ENCODE measurements around the gene SAPCD2. TPM values are rescaled to one million over a fixed set of nuclear protein-coding genes. Genes with fewer than 3 reads are reported as not detected.

The SAPCD2 gene
- polyA plus RNA-seq, 3 donors = 0.03 to 3.1 (median 1.7) TPM

DNA sequence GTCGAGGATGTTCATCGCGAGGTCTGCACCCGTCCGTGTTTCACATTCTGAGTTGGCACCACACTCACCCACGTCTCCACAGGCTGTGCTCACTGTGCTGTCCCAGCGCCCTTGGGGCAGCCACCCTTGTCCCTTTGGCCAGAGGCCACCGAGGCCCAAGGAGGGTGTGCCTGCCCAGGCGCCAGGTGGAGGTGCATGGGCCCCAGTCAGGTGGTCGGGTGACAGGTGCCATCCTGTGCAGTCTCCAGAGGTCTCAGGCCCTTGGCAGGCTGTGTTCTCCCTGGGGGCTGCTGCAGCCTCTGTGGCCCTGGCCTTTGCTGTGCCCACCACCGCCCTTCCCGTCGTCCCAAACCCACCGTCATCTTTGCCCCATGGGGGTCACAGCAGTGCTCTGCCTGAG is 28.9 kb upstream of the SAPCD2 start:
- H3K4me2 ChIP-seq (replicated peaks; ENCODE audit: extremely low read depth, low read length, poor library complexity, severe bottlenecking) = no peak overlapping the region
- no peaks in the 10 kb centered on the region for H3K79me2 ChIP-seq (ENCODE audit: insufficient read depth, low read length)
- Mint-ChIP-seq H3K4me1 (no peaks in the 10 kb centered on the region), H3K9me3 (peaks cover 0 to 3% (median 0%) of the 10 kb centered on the region in 7 donors), H3K27me3 (ENCODE audit: low read depth in 3 of 3) (peaks cover 0 to under 1% (median 0%) of the 10 kb centered on the region in 3 donors), H3K36me3 (peaks cover 33 to 44% of the 10 kb centered on the region in 2 donors), H3K4me3 (no peak overlapping the region), H3K27ac (no peak overlapping the region)
- intact Hi-C loops (cut with micrococcal nuclease) = no loop called here
- 95% methylated on average over 8 of the region's 14 CpGs for WGBS (ENCODE audit: insufficient coverage)
- H3K27me3 ChIP-seq (ENCODE audit: control insufficient read depth in 2 of 2, insufficient read depth in 2 of 2, low read length in 2 of 2) = no peaks in the 10 kb centered on the region
- peaks cover 85 to 88% of the 10 kb centered on the region in 2 donors for H3K36me3 ChIP-seq (replicated peaks in 1 of 2; ENCODE audit: control insufficient read depth in 1 of 2, insufficient read depth in 2 of 2, low read length in 2 of 2)
- H3K9ac ChIP-seq (ENCODE audit: insufficient read depth, low read length, poor library complexity, severe bottlenecking) = no peak overlapping the region
- DNase-seq = no peak
- H3K27ac ChIP-seq (ENCODE audit: low read depth in 1 of 2, low read length in 2 of 2) = no peak overlapping the region
- no peak overlapping the region for H2AFZ ChIP-seq (ENCODE audit: insufficient read depth, low read depth, low read length, poor library complexity, severe bottlenecking)
- no peaks in the 10 kb centered on the region for H3K4me1 ChIP-seq (ENCODE audit: control insufficient read depth in 1 of 2, insufficient read depth in 2 of 2, low read length in 2 of 2)
- H3K4me3 ChIP-seq (replicated peaks in 1 of 3; ENCODE audit: low read depth in 2 of 3, low read length in 3 of 3) = no peak overlapping the region
- TF ChIP-seq, protein P1, sequence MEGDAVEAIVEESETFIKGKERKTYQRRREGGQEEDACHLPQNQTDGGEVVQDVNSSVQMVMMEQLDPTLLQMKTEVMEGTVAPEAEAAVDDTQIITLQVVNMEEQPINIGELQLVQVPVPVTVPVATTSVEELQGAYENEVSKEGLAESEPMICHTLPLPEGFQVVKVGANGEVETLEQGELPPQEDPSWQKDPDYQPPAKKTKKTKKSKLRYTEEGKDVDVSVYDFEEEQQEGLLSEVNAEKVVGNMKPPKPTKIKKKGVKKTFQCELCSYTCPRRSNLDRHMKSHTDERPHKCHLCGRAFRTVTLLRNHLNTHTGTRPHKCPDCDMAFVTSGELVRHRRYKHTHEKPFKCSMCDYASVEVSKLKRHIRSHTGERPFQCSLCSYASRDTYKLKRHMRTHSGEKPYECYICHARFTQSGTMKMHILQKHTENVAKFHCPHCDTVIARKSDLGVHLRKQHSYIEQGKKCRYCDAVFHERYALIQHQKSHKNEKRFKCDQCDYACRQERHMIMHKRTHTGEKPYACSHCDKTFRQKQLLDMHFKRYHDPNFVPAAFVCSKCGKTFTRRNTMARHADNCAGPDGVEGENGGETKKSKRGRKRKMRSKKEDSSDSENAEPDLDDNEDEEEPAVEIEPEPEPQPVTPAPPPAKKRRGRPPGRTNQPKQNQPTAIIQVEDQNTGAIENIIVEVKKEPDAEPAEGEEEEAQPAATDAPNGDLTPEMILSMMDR (IDR thresholded peaks at IDR 0.05) = no peak
- peaks cover 10 to 27% of the 10 kb centered on the region in 2 donors for H3K9me3 ChIP-seq (replicated peaks in 1 of 2; ENCODE audit: control insufficient read depth in 1 of 2, insufficient read depth in 1 of 2, low read length in 2 of 2)
- H4K20me1 ChIP-seq (ENCODE audit: insufficient read depth, low read length) = no peaks in the 10 kb centered on the region

DNA sequence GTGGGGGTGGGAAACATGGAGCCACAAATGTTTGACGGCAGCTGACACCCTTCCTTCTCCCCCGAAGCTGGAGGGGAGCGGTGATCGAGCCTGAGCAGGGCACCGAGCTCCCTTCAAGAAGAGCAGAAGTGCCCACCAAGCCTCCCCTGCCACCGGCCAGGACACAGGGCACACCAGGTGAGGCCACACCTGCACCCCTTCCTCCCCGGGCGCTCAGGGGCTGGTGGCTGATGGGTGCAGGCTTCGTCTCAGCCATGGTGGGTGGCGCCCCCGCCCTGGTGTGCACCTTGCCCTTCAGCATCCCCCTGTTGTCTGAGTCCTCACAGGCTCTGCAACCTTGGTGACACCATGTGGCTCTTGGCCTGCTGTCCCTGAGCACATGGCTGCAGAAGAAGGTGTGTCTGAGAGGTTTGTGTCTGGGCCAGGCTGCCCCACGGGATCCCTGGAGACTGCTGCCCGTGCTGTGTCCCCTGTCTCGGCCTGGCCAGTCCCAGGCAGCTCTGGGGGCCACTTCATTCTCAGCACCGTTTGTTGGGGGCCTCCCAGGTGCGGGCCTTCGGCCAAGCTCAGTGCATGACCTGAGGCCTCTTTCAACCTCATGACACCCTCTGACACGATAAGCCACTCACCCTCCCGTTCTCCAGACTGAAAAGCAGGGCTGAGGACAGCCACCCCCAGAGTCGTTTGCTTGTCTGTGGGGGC is 27.6 kb upstream of the SAPCD2 start:
- 97% methylated on average over 17 of the region's 20 CpGs for WGBS (ENCODE audit: insufficient coverage)
- peaks cover 72 to 82% of the 10 kb centered on the region in 2 donors for H3K36me3 ChIP-seq (replicated peaks in 1 of 2; ENCODE audit: control insufficient read depth in 1 of 2, insufficient read depth in 2 of 2, low read length in 2 of 2)
- no peak for DNase-seq
- peaks cover 0 to 2% (median 0%) of the 10 kb centered on the region in 3 donors for H3K27me3 Mint-ChIP-seq (ENCODE audit: low read depth in 3 of 3)
- H3K9me3 Mint-ChIP-seq = peaks cover 0 to 3% (median 0%) of the 10 kb centered on the region in 7 donors
- TF ChIP-seq, protein P1 (IDR thresholded peaks at IDR 0.05) = no peak
- H2AFZ ChIP-seq (ENCODE audit: insufficient read depth, low read depth, low read length, poor library complexity, severe bottlenecking) = no peak overlapping the region
- H3K27ac ChIP-seq (ENCODE audit: low read depth in 1 of 2, low read length in 2 of 2) = no peak overlapping the region
- H3K4me2 ChIP-seq (replicated peaks; ENCODE audit: extremely low read depth, low read length, poor library complexity, severe bottlenecking) = no peak overlapping the region
- peak overlapping the region in 2 of 7 donors; percentile 13 to 52 for H3K27ac Mint-ChIP-seq
- intact Hi-C loops (cut with micrococcal nuclease) = no loop called here
- H3K36me3 Mint-ChIP-seq = peaks cover 44 to 49% of the 10 kb centered on the region in 2 donors
- H3K9me3 ChIP-seq (replicated peaks in 1 of 2; ENCODE audit: control insufficient read depth in 1 of 2, insufficient read depth in 1 of 2, low read length in 2 of 2) = peaks cover 10 to 17% of the 10 kb centered on the region in 2 donors
- H3K4me1 Mint-ChIP-seq = no peaks in the 10 kb centered on the region
- no peak overlapping the region for H3K4me3 ChIP-seq (replicated peaks in 1 of 3; ENCODE audit: low read depth in 2 of 3, low read length in 3 of 3)
- no peaks in the 10 kb centered on the region for H3K27me3 ChIP-seq (ENCODE audit: control insufficient read depth in 2 of 2, insufficient read depth in 2 of 2, low read length in 2 of 2)
- H3K4me3 Mint-ChIP-seq = no peak overlapping the region
- H3K4me1 ChIP-seq (ENCODE audit: control insufficient read depth in 1 of 2, insufficient read depth in 2 of 2, low read length in 2 of 2) = no peaks in the 10 kb centered on the region
- H4K20me1 ChIP-seq (ENCODE audit: insufficient read depth, low read length) = no peaks in the 10 kb centered on the region
- H3K9ac ChIP-seq (ENCODE audit: insufficient read depth, low read length, poor library complexity, severe bottlenecking) = no peak overlapping the region
- no peaks in the 10 kb centered on the region for H3K79me2 ChIP-seq (ENCODE audit: insufficient read depth, low read length)

All from CD14-positive monocyte (primary cell).